ENCODE measurements around the gene DHRS13.

Gene DHRS13

GRCh38 chr17:28941251-28941650 is 38.4 kb upstream of the DHRS13 start:
- H3K27ac ChIP-seq, result no peak overlapping the region
- no peaks in the 10 kb centered on the region for H3K36me3 ChIP-seq (ENCODE audit: control insufficient read depth, insufficient read depth, low read length)
- H3K27me3 ChIP-seq (ENCODE audit: control insufficient read depth, insufficient read depth, low read length), result no peaks in the 10 kb centered on the region
- H3K9me3 ChIP-seq (ENCODE audit: control insufficient read depth, low read length), result no peaks in the 10 kb centered on the region
- H2AFZ ChIP-seq, result no peak overlapping the region
- H3K79me2 ChIP-seq, result peaks cover 85% of the 10 kb centered on the region
- H3K4me1 ChIP-seq, result peaks cover 32% of the 10 kb centered on the region
- TF ChIP-seq CTCF (IDR thresholded peaks at IDR 0.05), result no peak
- H3K9ac ChIP-seq, result no peak overlapping the region
- no peak overlapping the region for H3K4me3 ChIP-seq (ENCODE audit: low read depth, low read length)
- H3K4me2 ChIP-seq (ENCODE audit: low read length), result no peak overlapping the region

GRCh38 chr17:28940675-28941074 is 37.8 kb upstream of the DHRS13 start:
- Histone ChIP-seq H3K9ac (no peak overlapping the region), H3K4me2 (ENCODE audit: low read length) (no peak overlapping the region), H2AFZ (no peak overlapping the region), H3K27ac (no peak overlapping the region), H3K9me3 (ENCODE audit: control insufficient read depth, low read length) (no peaks in the 10 kb centered on the region), H3K4me3 (ENCODE audit: low read depth, low read length) (no peak overlapping the region), H3K36me3 (ENCODE audit: control insufficient read depth, insufficient read depth, low read length) (no peaks in the 10 kb centered on the region), H3K4me1 (peaks cover 32% of the 10 kb centered on the region), H3K27me3 (ENCODE audit: control insufficient read depth, insufficient read depth, low read length) (no peaks in the 10 kb centered on the region), H3K79me2 (peaks cover 85% of the 10 kb centered on the region)
- no peak for TF ChIP-seq CTCF (IDR thresholded peaks at IDR 0.05)

- no peak overlapping the region for H3K4me2 ChIP-seq (ENCODE audit: low read length)
- H3K9ac ChIP-seq, result no peak overlapping the region
- no peaks in the 10 kb centered on the region for H3K27me3 ChIP-seq (ENCODE audit: control insufficient read depth, insufficient read depth, low read length)
- peaks cover 29% of the 10 kb centered on the region for H3K4me1 ChIP-seq
- H3K9me3 ChIP-seq (ENCODE audit: control insufficient read depth, low read length), result no peaks in the 10 kb centered on the region
- H3K4me3 ChIP-seq (ENCODE audit: low read depth, low read length), result no peak overlapping the region
- peaks cover 86% of the 10 kb centered on the region for H3K79me2 ChIP-seq
- no peaks in the 10 kb centered on the region for H3K36me3 ChIP-seq (ENCODE audit: control insufficient read depth, insufficient read depth, low read length)
- no peak overlapping the region for H2AFZ ChIP-seq
- TF ChIP-seq CTCF (IDR thresholded peaks at IDR 0.05), result no peak
- no peak overlapping the region for H3K27ac ChIP-seq
These were observed 37.3 kb upstream of the DHRS13 start for GRCh38 chr17:28940142-28940541.

- no peak for TF ChIP-seq CTCF (IDR thresholded peaks at IDR 0.05)
- H3K9ac ChIP-seq, result no peak overlapping the region
- no peaks in the 10 kb centered on the region for H3K9me3 ChIP-seq (ENCODE audit: control insufficient read depth, low read length)
- H2AFZ ChIP-seq, result no peak overlapping the region
- no peaks in the 10 kb centered on the region for H3K27me3 ChIP-seq (ENCODE audit: control insufficient read depth, insufficient read depth, low read length)
- H3K4me3 ChIP-seq (ENCODE audit: low read depth, low read length), result no peak overlapping the region
- no peaks in the 10 kb centered on the region for H3K36me3 ChIP-seq (ENCODE audit: control insufficient read depth, insufficient read depth, low read length)
- peaks cover 84% of the 10 kb centered on the region for H3K79me2 ChIP-seq
- H3K4me1 ChIP-seq, result peaks cover 26% of the 10 kb centered on the region
- peak overlapping the region; percentile 29 for H3K4me2 ChIP-seq (ENCODE audit: low read length)
- H3K27ac ChIP-seq, result no peak overlapping the region
These were observed 35.7 kb upstream of the DHRS13 start for GRCh38 chr17:28938552-28938951.

- Histone ChIP-seq H3K36me3 (ENCODE audit: control insufficient read depth, insufficient read depth, low read length) (no peaks in the 10 kb centered on the region), H3K4me3 (ENCODE audit: low read depth, low read length) (no peak overlapping the region), H3K79me2 (peaks cover 86% of the 10 kb centered on the region), H3K9ac (no peak overlapping the region), H3K27me3 (ENCODE audit: control insufficient read depth, insufficient read depth, low read length) (no peaks in the 10 kb centered on the region), H3K9me3 (ENCODE audit: control insufficient read depth, low read length) (no peaks in the 10 kb centered on the region), H3K4me1 (peaks cover 26% of the 10 kb centered on the region), H3K4me2 (ENCODE audit: low read length) (peak overlapping the region; percentile 15), H2AFZ (no peak overlapping the region), H3K27ac (no peak overlapping the region)
- TF ChIP-seq CTCF (IDR thresholded peaks at IDR 0.05), result no peak
These were observed 34.3 kb upstream of the DHRS13 start for GRCh38 chr17:28937044-28937729.

Measured in parathyroid adenoma (tissue), 2 donors.